Prostate gland (tissue), 2 donors: Measurements from ENCODE around the gene GLTPD2. TPM values are rescaled to one million over a fixed set of nuclear protein-coding genes. Genes with fewer than 3 reads are reported as not detected.

Source experiments
- DNase-seq: peaks from one replicate; pipeline ENCODE4 v3.0.0-alpha.2; 2019; ENCODE audit warnings: low spot score
- H3K27ac ChIP-seq, 2 donors: fragments of 200-600 bp; sonication (generic); 2 replicates each; pipeline ENCODE4 v1.5.1; 2017 to 2019
- H3K27me3 ChIP-seq: fragments of 200-600 bp; sonication (generic); replicated peaks from 2 replicates; pipeline ENCODE4 v1.5.1; 2019; ENCODE audit not compliant: insufficient read depth
- H3K36me3 ChIP-seq, 2 donors: fragments of 200-600 bp; sonication (generic); 1 replicate in 1 of 2; 2 replicates in 1 of 2; pipeline versions ENCODE4 v1.5.1 to v1.8.1; 2017 to 2019
- H3K4me1 ChIP-seq: fragments of 200-600 bp; sonication (generic); replicated peaks from 2 replicates; pipeline ENCODE4 v1.5.1; 2019
- H3K4me3 ChIP-seq, 2 donors: fragments of 200-600 bp; sonication (generic); 2 replicates each; pipeline ENCODE4 v1.5.1; 2017 to 2019
- H3K9me3 ChIP-seq: fragments of 200-600 bp; sonication (generic); 2 replicates; pipeline ENCODE4 v1.5.1; 2017
- CTCF ChIP-seq, 4 experiments: fragments of 200-600 bp in 2 of 4; fragments of 450-650 bp in 2 of 4; sonication (generic) in 2 of 4; IDR thresholded peaks; 1 replicate in 3 of 4; 2 replicates in 1 of 4; pipeline ENCODE4 v1.5.1; 2016 to 2019; ENCODE audit warnings: antibody characterized with exemption in 4 of 4, mild to moderate bottlenecking in 2 of 4, moderate library complexity in 2 of 4
- POLR2A ChIP-seq: fragments of 450-650 bp; IDR thresholded peaks from one replicate; pipeline ENCODE4 v1.6.1; 2016; ENCODE audit warnings: antibody characterized with exemption, mild to moderate bottlenecking
- POLR2AphosphoS5 ChIP-seq: sonication (generic); formaldehyde crosslinking; IDR thresholded peaks from one replicate; pipeline ENCODE4 v1.6.1; 2017; ENCODE audit warnings: antibody characterized with exemption
- WGBS: methylation state at CpG from one replicate; pipeline ENCODE4 v1.1.5; 2018; 5-methylcytosine and 5-hydroxymethylcytosine counted together
- intact Hi-C: fragments of 100-400 bp; cut with DNase I; formaldehyde crosslinking; loops from one replicate; pipeline ENCODE4 v1.14.2; 2022
- total RNA-seq, 2 donors: library from RNA; depleted of rRNA; stranded (reverse); fragments of >200 nt; gene quantifications; one replicate each; pipeline ENCODE4 v1.1.0, GENCODE V29; 2016

Gene GLTPD2
- total RNA-seq, 2 donors from 2014 or later = not detected

GRCh38 chr17:4777969-4778760, 10.6 kb upstream of the GLTPD2 start:
- no peak for DNase-seq

GRCh38 chr17:4780325-4780955, 8.3 kb upstream of the GLTPD2 start:
- Histone ChIP-seq H3K4me3 (no peak overlapping the region), H3K36me3 (no peaks in the 10 kb centered on the region), H3K27me3 (peaks cover 1% of the 10 kb centered on the region), H3K4me1 (no peaks in the 10 kb centered on the region), H3K27ac (no peak overlapping the region), H3K9me3 (no peaks in the 10 kb centered on the region)
- no peak for DNase-seq
- 87% methylated on average over 11 of the region's 11 CpGs for WGBS
- TF ChIP-seq CTCF (IDR thresholded peaks at IDR 0.05) = no peak
- no peak for TF ChIP-seq POLR2A
- intact Hi-C loops = no loop called here

More at GRCh38 chr17:4777969-4778760, 10.6 kb upstream of the GLTPD2 start:
- H3K4me3 ChIP-seq = no peak overlapping the region
- no peaks in the 10 kb centered on the region for H3K36me3 ChIP-seq
- no peak overlapping the region for H3K27ac ChIP-seq
- intact Hi-C loops = no loop called here
- no peak for TF ChIP-seq POLR2AphosphoS5
- no peak for TF ChIP-seq CTCF (IDR thresholded peaks at IDR 0.05)
- no peak for TF ChIP-seq POLR2A
- no peaks in the 10 kb centered on the region for H3K4me1 ChIP-seq
- no peaks in the 10 kb centered on the region for H3K9me3 ChIP-seq
- H3K27me3 ChIP-seq = peaks cover 1% of the 10 kb centered on the region
- 69% methylated on average over 9 of the region's 9 CpGs for WGBS

DNA sequence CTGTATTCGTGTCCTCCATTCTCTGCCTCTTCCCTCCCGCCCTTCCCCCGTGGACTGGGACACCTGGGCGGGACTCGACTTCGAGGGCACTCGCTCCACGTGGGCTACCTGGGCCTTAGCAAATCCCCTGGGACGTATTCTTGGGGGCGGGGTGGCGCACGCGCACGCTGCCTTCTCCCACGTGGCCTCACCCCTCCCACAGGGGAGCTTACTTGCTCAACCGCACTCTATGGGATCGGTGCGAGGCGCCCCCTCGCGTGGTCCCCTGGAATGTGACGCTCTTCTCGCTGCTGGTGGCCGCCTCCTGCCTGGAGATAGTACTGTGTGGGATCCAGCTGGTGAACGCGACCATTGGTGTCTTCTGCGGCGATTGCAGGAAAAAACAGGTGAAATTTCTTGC, 6.1 kb upstream of the GLTPD2 start:
- TF ChIP-seq POLR2A (no peak), CTCF (IDR thresholded peaks at IDR 0.05) (no peak), POLR2AphosphoS5 (no peak)
- no peaks in the 10 kb centered on the region for H3K36me3 ChIP-seq
- H3K27me3 ChIP-seq = peaks cover 1% of the 10 kb centered on the region
- H3K9me3 ChIP-seq = no peaks in the 10 kb centered on the region
- DNase-seq = no peak
- intact Hi-C loops = no loop called here
- H3K4me3 ChIP-seq = no peak overlapping the region
- H3K27ac ChIP-seq = no peak overlapping the region
- whole genome bisulfite sequencing = 37% methylated on average over 28 of the region's 28 CpGs
- H3K4me1 ChIP-seq = peaks cover 4% of the 10 kb centered on the region

DNA sequence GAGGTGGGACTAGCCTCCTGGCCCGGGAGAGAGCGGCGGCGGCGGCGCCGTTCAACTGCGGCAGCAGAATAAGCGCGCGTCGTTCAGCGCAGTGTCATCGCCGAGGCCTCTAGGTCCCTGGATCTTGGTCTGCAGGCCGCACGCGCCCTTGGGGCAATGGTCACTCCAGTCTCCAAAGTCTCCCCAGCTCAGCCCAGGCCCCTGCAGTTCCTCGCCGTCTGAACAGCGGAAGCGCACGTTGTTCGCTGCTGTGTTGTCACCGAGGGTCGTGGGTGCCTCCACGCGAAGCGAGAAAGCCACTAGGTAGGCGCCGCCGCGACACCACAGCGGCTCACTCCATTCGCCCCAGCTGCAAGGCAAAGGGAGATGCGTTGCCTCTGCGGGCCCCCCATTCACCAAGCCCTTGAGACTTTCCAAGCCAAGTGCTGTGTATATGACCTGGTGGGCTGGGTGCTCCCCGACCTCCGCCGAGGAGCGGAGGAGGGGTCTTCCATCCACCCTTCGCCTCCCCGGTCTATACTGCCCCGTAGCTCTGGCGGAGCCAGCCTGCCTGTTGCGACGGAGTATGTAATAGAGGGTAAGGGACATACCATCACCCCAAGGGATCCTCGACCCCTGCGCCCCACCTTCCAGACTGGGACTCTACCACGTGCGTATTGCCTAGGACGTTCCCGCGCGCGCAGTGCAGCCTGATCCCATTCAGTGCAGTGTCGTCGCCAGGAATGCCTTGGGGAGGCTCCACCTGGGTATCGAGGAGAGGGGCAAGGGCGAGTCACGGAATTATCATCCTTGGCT, 3.3 kb upstream of the GLTPD2 start:
- intact Hi-C loops = loop anchor here (5.0 kb wide), 2 partner anchors 53 to 102 kb away; partner anchors contain the start of gene MED11

More for the DNA sequence above, 3.3 kb upstream of the GLTPD2 start:
- 13% methylated on average over 59 of the region's 61 CpGs for WGBS
- DNase-seq = no peak
- TF ChIP-seq POLR2A = no peak
- no peak for TF ChIP-seq POLR2AphosphoS5
- no peak for TF ChIP-seq CTCF (IDR thresholded peaks at IDR 0.05)
- Histone ChIP-seq H3K9me3 (no peaks in the 10 kb centered on the region), H3K4me3 (peak overlapping the region; percentile 1 to 3), H3K36me3 (no peaks in the 10 kb centered on the region), H3K4me1 (peaks cover 4% of the 10 kb centered on the region), H3K27ac (no peak overlapping the region), H3K27me3 (peaks cover 1% of the 10 kb centered on the region)
